GM10248 (cell line): ENCODE data around the gene STPG4.
A peak's percentile ranks its signal among the peaks of the same experiment; 100 is the strongest.
"Not testable (repeated sequence)": the region's sequence is repeated elsewhere in the genome, so short reads cannot be mapped to it uniquely, and the experiment has no call there.

Experiments
- CTCF ChIA-PET: fragments of 300-600 bp; sonication (Branson Sonifier 250); formaldehyde crosslinking; extraction: SDS; loops from one replicate; lab custom pipeline; 2021; ENCODE audit warnings: antibody characterized with exemption; lab: Yijun Ruan, JAX
- POLR2A ChIA-PET: fragments of 350-650 bp; sonication (Branson Sonifier 250); formaldehyde crosslinking; extraction: SDS; loops from one replicate; lab custom pipeline; 2020; ENCODE audit warnings: antibody characterized with exemption; lab: Yijun Ruan, JAX
- DNase-seq: peaks from one replicate; pipeline ENCODE4 v3.0.0; 2012; ENCODE audit errors: extremely low spot score
- CTCF ChIP-seq: IDR thresholded peaks from 2 replicates; pipeline ENCODE4 v1.5.1; 2012; ENCODE audit warnings: mild to moderate bottlenecking, low read depth; ENCODE audit errors: extremely low read depth, missing control alignments, control extremely low read depth

STPG4 gene

DNA sequence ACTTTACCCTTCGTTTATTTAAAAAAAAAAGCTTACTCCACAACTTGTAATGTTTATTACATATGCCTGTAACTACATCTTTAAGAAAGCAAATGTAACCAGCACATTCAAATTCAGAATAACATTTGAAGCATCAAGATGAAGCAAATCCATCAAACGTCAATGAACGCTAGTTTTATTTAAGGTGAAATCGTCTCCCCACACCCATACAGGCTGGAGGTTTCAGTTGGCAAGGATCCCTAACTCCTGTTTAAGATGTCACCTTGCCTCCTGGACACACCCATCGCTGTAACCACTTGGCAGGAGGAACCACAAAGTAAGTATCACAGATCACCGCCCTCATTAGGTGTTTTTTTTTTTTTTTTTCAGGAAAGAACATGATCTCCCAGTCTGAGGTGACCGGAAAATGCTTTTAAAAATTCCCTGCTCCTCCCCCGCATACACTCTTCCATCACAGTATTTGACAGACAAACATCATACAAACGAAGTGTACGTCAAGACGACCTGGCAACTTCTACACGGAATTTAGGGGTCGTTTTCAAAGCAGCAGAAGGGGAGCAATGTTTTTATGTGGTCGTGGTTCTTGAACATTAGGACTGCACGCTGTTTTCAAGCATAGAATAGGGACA lies 19.7 kb upstream of the STPG4 start:
- DNase-seq, result peak; percentile 22
- TF ChIP-seq CTCF, result no peak
- ChIA-PET CTCF (no interaction called here), POLR2A (interaction anchor here (1.1 kb wide), 1 partner anchor 135 kb away, joined by 3 read pairs; no protein-coding TSS in a partner anchor)

DNA sequence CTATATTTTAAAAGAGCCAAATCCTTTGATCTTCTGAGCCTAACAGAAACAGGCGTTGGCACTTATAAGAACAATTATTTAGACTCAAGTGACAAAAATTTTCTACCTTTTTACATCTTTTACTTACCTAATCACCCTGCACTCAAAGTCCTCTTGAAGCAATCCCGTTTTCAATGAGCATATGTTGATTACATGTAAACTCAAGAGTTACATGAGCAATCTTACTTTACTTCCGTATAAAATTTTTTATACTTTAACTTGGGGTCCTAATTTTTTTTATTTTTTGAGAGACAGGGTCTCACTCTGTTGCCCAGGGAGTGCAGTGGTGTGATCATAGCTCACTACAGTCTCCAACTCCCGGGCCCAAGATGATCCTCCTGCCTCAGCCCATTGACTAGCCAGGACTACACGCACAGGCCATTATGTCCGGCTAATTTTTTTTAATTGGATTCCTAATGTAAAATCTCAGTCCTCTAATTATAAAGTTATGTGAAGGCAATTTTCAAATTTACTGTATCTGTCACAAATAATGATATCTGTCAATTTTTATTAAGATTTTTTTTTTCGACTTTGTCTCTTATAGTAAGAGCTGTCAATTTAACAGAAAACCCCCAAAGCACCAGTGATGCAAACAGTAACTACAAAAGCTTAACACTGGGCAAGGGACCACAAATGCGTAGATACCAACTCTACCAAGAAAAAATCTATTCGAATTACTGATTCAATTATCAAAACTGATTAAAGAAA lies 19.1 kb upstream of the STPG4 start:
- CTCF ChIA-PET, result interaction anchor here (1.9 kb wide), 1 partner anchor 8 kb away, joined by 9 read pairs; no protein-coding TSS in a partner anchor
- DNase-seq, result no peak
- POLR2A ChIA-PET, result interaction anchor here (1.1 kb wide), 1 partner anchor 135 kb away, joined by 3 read pairs; no protein-coding TSS in a partner anchor
- no peak for TF ChIP-seq CTCF

DNA sequence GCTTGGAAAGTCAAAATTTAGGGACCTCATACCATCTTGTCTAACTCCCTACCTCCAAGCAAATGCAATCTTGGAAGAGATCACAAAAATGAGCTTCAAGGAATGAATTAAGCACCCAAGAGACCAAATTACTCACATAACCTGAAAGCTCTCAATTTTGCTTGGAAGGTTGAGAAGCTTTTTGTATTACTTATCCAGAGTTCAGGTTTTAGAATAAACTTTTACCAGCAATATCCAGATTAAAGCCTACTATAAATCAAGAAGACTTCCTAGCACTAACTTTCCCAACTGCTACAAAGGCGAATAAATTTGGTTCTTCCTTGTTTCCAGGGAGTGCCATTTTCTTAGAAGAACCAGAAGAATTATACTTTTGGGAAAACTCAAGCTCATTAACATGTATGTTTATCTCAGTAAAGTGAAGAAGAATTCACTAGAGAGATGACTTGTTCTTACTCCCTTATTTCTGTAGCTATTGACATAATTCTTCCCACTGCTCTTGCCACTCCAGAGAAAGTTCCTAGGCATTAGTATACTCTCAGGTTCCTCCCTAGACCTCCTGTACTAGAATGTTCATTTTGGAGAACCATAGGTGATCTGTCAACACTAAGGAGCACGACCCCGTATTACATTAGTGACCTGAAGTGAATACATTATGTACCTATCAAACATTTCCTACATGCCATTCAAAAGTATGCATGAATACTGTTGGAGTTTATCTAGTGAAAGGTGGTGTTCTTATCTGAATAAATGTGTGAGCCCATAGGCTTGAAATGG lies 18.0 kb upstream of the STPG4 start:
- no peak for DNase-seq
- no peak for TF ChIP-seq CTCF
- ChIA-PET CTCF (interaction anchor here (1.0 to 2.1 kb wide), 8 partner anchors 9 to 190 kb away, joined by 3 to 9 read pairs (median 4); partner anchors contain the start of gene STPG4), POLR2A (interaction anchor here (0.7 to 0.9 kb wide), 2 partner anchors 9 to 1102 kb away, joined by 3 to 4 read pairs; no protein-coding TSS in a partner anchor)

- no peak for DNase-seq
- ChIA-PET CTCF (interaction anchor here (1.0 to 2.1 kb wide), 8 partner anchors 9 to 189 kb away, joined by 3 to 9 read pairs (median 4); partner anchors contain the start of gene STPG4), POLR2A (interaction anchor here (0.6 to 0.9 kb wide), 3 partner anchors 9 to 1101 kb away, joined by 3 to 4 read pairs (median 3); no protein-coding TSS in a partner anchor)
- no peak for TF ChIP-seq CTCF
Measured at GRCh38 chr2:47172156-47172921, 17.2 kb upstream of the STPG4 start.

GRCh38 chr2:47169784-47170183 lies 14.7 kb upstream of the STPG4 start:
- POLR2A ChIA-PET, result interaction anchor here (0.7 kb wide), 2 partner anchors 11 to 218 kb away, joined by 3 to 5 read pairs; no protein-coding TSS in a partner anchor
- CTCF ChIA-PET, result interaction anchor here (1.2 to 2.0 kb wide), 2 partner anchors 9 to 11 kb away, joined by 4 to 13 read pairs; no protein-coding TSS in a partner anchor
- no peak for TF ChIP-seq CTCF
- no peak for DNase-seq

- POLR2A ChIA-PET, DNase-seq: not testable (repeated sequence)
- CTCF ChIA-PET, result interaction anchor here (1.2 kb wide), 1 partner anchor 10 kb away, joined by 4 read pairs; no protein-coding TSS in a partner anchor
Measured at GRCh38 chr2:47168895-47169294, 13.8 kb upstream of the STPG4 start.
